Esophagus muscularis mucosa (tissue), 4 donors: ENCODE data around the gene SLC35G1.

Source experiments
- EP300 ChIP-seq: sonication (generic); formaldehyde crosslinking; IDR thresholded peaks from one replicate; pipeline ENCODE4 v1.6.1; 2017; ENCODE audit warnings: antibody characterized with exemption
- POLR2A ChIP-seq: fragments of 450-650 bp; IDR thresholded peaks from one replicate; pipeline ENCODE4 v1.6.1; 2017; ENCODE audit warnings: antibody characterized with exemption, moderate library complexity, mild to moderate bottlenecking, low read depth
- POLR2AphosphoS5 ChIP-seq, 2 donors: sonication (generic); formaldehyde crosslinking; IDR thresholded peaks; one replicate each; pipeline ENCODE4 v1.6.1; 2017; ENCODE audit warnings: antibody characterized with exemption in 2 of 2
- TF ChIP-seq, protein P1 (sequence below), 3 experiments: fragments of 200-600 bp in 2 of 3; fragments of 450-650 bp in 1 of 3; sonication (generic) in 2 of 3; IDR thresholded peaks; one replicate each; pipeline ENCODE4 v1.5.1; 2017 to 2019; ENCODE audit warnings: antibody characterized with exemption in 3 of 3, mild to moderate bottlenecking in 2 of 3, moderate library complexity in 1 of 3

DNA sequence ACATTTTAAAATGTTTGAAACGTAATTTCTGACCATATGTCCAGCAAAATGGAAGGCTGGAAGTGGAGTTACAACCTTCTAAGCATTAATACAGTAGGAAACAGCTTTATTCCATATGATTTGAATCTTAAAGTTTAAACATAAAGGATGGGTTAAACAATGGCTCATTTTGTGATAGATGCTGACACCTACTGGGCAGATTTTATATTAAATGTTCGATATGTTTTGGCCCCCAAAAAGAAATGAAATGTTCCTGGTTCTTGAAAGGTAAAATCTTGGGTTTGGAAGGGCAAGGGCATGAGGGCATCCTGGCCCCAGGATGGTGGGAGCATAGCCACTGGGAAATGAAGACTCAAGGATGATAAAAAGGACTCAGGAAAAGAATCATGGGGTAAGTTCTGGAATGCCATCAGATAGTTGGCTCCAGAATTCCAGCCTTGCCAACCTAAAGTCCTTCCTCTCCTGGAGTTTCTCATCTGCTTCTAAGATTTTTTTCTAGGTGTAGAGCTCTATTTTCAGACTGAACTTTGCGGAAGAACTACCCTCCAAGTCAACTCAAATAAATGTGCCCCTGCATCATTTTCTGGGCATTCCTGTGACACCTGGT, 34.6 kb upstream of the SLC35G1 start:
- TF ChIP-seq POLR2AphosphoS5 (IDR thresholded peaks at IDR 0.05) (no peak), POLR2A (no peak), EP300 (no peak)
- TF ChIP-seq, protein P1, sequence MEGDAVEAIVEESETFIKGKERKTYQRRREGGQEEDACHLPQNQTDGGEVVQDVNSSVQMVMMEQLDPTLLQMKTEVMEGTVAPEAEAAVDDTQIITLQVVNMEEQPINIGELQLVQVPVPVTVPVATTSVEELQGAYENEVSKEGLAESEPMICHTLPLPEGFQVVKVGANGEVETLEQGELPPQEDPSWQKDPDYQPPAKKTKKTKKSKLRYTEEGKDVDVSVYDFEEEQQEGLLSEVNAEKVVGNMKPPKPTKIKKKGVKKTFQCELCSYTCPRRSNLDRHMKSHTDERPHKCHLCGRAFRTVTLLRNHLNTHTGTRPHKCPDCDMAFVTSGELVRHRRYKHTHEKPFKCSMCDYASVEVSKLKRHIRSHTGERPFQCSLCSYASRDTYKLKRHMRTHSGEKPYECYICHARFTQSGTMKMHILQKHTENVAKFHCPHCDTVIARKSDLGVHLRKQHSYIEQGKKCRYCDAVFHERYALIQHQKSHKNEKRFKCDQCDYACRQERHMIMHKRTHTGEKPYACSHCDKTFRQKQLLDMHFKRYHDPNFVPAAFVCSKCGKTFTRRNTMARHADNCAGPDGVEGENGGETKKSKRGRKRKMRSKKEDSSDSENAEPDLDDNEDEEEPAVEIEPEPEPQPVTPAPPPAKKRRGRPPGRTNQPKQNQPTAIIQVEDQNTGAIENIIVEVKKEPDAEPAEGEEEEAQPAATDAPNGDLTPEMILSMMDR (IDR thresholded peaks at IDR 0.05) = peak in 1 of 3 experiments; percentile 22
